ENCODE measurements around the gene MIB2.

- no peak for TF ChIP-seq POLR2A (IDR thresholded peaks at IDR 0.05)
- TF ChIP-seq CTCF (IDR thresholded peaks at IDR 0.05) = no peak
Measured at GRCh38 chr1:1616838-1617237, 1.5 kb downstream of the MIB2 start.

Data from ovary (tissue), 3 donors.